Measurements from ENCODE around the gene URGCP. TPM values are rescaled to one million over a fixed set of nuclear protein-coding genes. Genes with fewer than 3 reads are reported as not detected.
A peak's percentile ranks its signal among the peaks of the same experiment; 100 is the strongest.

Gene URGCP
- total RNA-seq, 1 donor from 2014 or later: 29.1 TPM

DNA sequence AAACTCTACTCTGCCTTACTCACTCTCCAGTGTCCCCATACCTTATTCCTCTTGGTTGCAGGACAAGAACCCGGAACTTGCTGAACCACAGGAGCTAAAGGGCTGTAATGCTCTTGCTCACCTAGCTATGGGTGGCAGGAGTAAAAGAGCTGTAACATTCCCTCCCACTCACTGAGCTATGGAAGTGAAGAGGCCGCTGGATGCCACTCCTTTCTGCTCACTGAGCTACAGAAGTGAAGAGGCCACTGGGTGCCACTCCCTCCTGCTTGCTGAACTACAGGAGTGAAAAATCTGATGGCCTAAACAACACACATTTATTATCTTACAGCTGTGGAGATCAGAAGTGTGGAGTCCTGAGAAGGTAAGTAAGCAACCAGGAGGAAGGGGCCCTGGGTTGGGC is 54.6 kb downstream of the URGCP start:
- TF ChIP-seq, protein P1, sequence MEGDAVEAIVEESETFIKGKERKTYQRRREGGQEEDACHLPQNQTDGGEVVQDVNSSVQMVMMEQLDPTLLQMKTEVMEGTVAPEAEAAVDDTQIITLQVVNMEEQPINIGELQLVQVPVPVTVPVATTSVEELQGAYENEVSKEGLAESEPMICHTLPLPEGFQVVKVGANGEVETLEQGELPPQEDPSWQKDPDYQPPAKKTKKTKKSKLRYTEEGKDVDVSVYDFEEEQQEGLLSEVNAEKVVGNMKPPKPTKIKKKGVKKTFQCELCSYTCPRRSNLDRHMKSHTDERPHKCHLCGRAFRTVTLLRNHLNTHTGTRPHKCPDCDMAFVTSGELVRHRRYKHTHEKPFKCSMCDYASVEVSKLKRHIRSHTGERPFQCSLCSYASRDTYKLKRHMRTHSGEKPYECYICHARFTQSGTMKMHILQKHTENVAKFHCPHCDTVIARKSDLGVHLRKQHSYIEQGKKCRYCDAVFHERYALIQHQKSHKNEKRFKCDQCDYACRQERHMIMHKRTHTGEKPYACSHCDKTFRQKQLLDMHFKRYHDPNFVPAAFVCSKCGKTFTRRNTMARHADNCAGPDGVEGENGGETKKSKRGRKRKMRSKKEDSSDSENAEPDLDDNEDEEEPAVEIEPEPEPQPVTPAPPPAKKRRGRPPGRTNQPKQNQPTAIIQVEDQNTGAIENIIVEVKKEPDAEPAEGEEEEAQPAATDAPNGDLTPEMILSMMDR (IDR thresholded peaks at IDR 0.05): no peak
- H3K36me3 ChIP-seq: no peaks in the 10 kb centered on the region
- H3K4me1 ChIP-seq: no peaks in the 10 kb centered on the region
- intact Hi-C loops (cut with DNase I): no loop called here
- no peaks in the 10 kb centered on the region for H3K27me3 ChIP-seq
- peak; percentile 65 for ATAC-seq
- no peak for DNase-seq
- H3K27ac ChIP-seq: no peak overlapping the region
- no peak overlapping the region for H3K4me3 ChIP-seq
- H3K9me3 ChIP-seq: no peaks in the 10 kb centered on the region

DNA sequence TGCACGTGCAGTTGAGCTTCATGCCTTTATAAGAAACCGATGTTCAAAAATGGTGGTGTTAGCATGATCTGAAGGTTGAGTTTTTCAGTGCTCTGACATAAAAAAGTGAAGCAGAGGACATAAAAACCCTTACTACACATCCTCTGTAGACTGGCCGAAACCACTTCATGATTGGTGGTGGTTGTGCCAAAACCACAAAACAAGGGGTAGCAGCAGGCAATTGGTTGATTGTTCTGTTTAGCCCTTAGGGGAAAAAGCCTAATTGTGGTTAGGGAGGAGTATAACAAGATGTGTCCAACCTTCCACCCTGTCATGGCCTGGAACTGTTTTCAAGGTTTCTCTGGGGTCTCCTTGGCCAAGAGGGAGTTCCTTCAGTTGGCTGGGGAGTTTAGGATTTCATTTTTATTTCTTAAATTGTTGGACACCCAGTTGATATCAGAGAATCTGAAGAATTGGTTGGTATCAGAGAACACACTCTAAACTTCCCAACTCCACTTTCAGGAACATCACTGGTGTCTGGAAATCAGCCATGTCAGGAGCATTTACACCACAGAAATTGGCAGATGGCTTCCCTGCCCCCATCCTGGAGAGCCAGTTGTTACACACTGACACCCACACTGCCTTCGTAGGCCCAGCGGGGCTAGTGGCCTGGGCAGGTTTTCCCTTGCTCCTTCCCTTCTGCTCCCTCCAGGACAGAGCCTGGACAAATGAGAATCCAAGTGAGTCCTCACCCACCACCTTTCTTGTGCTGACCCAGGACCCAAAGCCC is 55.9 kb downstream of the URGCP start:
- Histone ChIP-seq H3K27ac (no peak overlapping the region), H3K4me1 (no peaks in the 10 kb centered on the region), H3K27me3 (no peaks in the 10 kb centered on the region), H3K4me3 (no peak overlapping the region), H3K36me3 (no peaks in the 10 kb centered on the region), H3K9me3 (no peaks in the 10 kb centered on the region)
- intact Hi-C loops (cut with DNase I): no loop called here
- DNase-seq (no peak), ATAC-seq (no peak)
- TF ChIP-seq, protein P1 (IDR thresholded peaks at IDR 0.05): no peak

DNA sequence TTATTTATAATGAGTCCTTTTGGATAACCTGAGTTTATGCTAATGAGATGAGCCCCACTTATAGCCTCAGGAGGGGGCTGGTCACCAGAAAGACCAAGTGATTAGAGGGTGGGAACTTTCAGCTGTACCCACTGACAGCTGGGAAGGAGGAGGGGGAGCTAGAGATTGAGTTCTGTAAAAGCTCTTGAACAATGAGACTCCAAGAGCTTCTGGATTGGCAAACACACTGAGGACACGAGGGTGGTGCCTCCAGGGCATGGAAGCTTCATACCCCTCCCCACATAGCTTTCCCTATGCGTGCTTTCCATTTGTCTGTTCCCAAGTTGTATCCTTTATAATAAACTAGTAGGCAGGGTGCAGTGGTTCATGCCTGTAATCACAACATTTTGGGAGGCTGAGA is 57.3 kb downstream of the URGCP start:
- H3K36me3 ChIP-seq: no peaks in the 10 kb centered on the region
- TF ChIP-seq, protein P1 (IDR thresholded peaks at IDR 0.05): no peak
- H3K9me3 ChIP-seq: no peaks in the 10 kb centered on the region
- no peak overlapping the region for H3K4me3 ChIP-seq
- H3K27ac ChIP-seq: no peak overlapping the region
- H3K4me1 ChIP-seq: no peaks in the 10 kb centered on the region
- no peak for ATAC-seq
- intact Hi-C loops (cut with DNase I): no loop called here
- H3K27me3 ChIP-seq: no peaks in the 10 kb centered on the region
- no peak for DNase-seq

DNA sequence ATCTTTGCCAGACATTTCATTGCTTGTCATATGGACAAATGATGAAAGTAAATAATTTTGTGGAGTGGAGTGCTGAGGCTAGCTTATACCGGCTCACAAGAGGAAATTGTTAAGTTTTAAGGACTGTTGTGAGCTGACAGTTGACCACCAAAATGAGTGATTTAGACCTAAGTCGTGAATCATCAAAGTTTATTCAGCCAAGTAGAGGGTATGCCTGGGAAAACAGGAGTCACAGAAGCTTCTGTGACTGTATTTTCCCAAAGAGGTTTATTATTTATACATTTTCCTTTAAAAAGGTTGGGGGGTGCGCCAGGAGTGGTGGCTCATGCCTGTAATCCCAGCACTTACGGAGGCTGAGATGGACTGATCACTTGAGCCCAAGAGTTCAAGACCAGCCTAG is 58.9 kb downstream of the URGCP start:
- no peaks in the 10 kb centered on the region for H3K27me3 ChIP-seq
- H3K27ac ChIP-seq: no peak overlapping the region
- no peaks in the 10 kb centered on the region for H3K9me3 ChIP-seq
- TF ChIP-seq, protein P1 (IDR thresholded peaks at IDR 0.05): no peak
- ATAC-seq (no peak), DNase-seq (no peak)
- H3K4me3 ChIP-seq: no peak overlapping the region
- H3K4me1 ChIP-seq: no peaks in the 10 kb centered on the region
- intact Hi-C loops (cut with DNase I): no loop called here
- no peaks in the 10 kb centered on the region for H3K36me3 ChIP-seq

DNA sequence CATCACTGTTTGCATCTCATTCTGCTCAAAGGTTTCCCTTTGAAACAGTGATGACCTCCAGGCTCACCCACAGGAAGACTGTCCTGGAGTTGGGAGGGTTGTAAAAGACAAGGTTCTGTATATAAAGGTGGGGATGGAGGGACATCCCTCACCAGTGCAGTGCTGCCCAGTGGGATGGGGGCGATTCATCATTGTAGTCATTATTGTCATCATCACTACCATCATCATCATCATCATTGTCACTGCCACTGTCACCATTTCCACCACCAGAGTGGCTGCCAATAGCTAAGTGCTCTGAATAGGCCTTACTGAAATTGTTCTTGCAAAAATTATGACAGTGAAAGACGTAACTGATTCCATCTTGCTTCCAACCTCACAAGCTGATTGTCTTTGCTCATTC is 61.7 kb downstream of the URGCP start:
- Histone ChIP-seq H3K27me3 (no peaks in the 10 kb centered on the region), H3K36me3 (no peaks in the 10 kb centered on the region), H3K4me1 (no peaks in the 10 kb centered on the region), H3K9me3 (no peaks in the 10 kb centered on the region), H3K27ac (no peak overlapping the region), H3K4me3 (no peak overlapping the region)
- TF ChIP-seq, protein P1 (IDR thresholded peaks at IDR 0.05): no peak
- no peak for ATAC-seq
- no peak for DNase-seq
- intact Hi-C loops (cut with DNase I): no loop called here

Data from upper lobe of right lung (tissue), 1 donor.